Measurements from ENCODE around the gene DPP10.

DNA sequence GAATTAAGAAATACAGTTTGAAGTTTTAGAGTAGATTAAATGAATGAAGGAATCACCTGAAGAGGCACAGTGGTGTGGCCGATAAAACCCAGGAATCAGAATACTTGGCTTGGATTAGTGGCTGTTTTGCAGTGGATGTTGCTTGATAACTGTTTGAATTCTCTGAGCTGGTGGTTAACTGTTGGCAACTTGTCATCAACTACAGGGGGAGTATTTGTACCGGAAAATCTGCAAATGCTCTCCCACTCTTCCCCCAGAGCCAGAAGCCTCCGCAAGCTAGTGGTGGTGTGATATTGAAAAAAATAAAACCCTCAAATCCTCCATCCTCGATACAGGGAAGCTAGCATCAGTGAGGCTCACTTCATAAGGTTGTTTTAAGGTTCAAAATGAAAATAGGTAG is 326.7 kb downstream of the DPP10 start:
- TF ChIP-seq CTCF (IDR thresholded peaks at IDR 0.05; ENCODE audit: low read depth, low read length, missing input control) (no peak), MAX (IDR thresholded peaks at IDR 0.05) (no peak), SP1 (IDR thresholded peaks at IDR 0.05) (no peak), REST (IDR thresholded peaks at IDR 0.05) (no peak), ZBTB33 (IDR thresholded peaks at IDR 0.05) (no peak), RAD21 (IDR thresholded peaks at IDR 0.05) (no peak), EGR1 (IDR thresholded peaks at IDR 0.05; ENCODE audit: low read depth in 2 of 2) (no peak), NR2F2 (IDR thresholded peaks at IDR 0.05) (no peak)
- TF ChIP-seq, protein P1, sequence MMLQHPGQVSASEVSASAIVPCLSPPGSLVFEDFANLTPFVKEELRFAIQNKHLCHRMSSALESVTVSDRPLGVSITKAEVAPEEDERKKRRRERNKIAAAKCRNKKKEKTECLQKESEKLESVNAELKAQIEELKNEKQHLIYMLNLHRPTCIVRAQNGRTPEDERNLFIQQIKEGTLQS (IDR thresholded peaks at IDR 0.05) = no peak

Data from liver (tissue), 3 donors.